Vagina (tissue), 2 donors: ENCODE results near the gene POLG2. TPM values are rescaled to one million over a fixed set of nuclear protein-coding genes. Genes with fewer than 3 reads are reported as not detected.

Experiments used
- DNase-seq, 2 donors: peaks; one replicate each; pipeline ENCODE4 v3.0.0-alpha.2; 2017; ENCODE audit errors: extremely low spot score in 2 of 2
- H3K27ac ChIP-seq: fragments of 200-600 bp; sonication (generic); one replicate; pipeline ENCODE4 v1.5.1; 2019
- H3K27me3 ChIP-seq: fragments of 200-600 bp; sonication (generic); one replicate; pipeline ENCODE4 v1.5.1; 2019
- H3K36me3 ChIP-seq, 2 donors: fragments of 200-600 bp; sonication (generic); one replicate each; pipeline ENCODE4 v1.5.1; 2017 to 2019
- H3K4me1 ChIP-seq: fragments of 200-600 bp; sonication (generic); one replicate; pipeline ENCODE4 v1.5.1; 2019
- H3K4me3 ChIP-seq, 2 donors: fragments of 200-600 bp; sonication (generic); 1 replicate in 1 of 2; 2 replicates in 1 of 2; pipeline ENCODE4 v1.5.1; 2016 to 2019
- H3K9me3 ChIP-seq: fragments of 200-600 bp; sonication (generic); one replicate; pipeline ENCODE4 v1.5.1; 2019
- CTCF ChIP-seq, 3 experiments: fragments of 450-650 bp in 2 of 3; fragments of 200-600 bp in 1 of 3; sonication (generic) in 1 of 3; IDR thresholded peaks; one replicate each; pipeline ENCODE4 v1.5.1; 2017 to 2019; ENCODE audit warnings: antibody characterized with exemption in 3 of 3, mild to moderate bottlenecking in 2 of 3, moderate library complexity in 2 of 3
- POLR2A ChIP-seq, 2 donors: fragments of 450-650 bp; IDR thresholded peaks; one replicate each; pipeline ENCODE4 v1.6.1; 2017; ENCODE audit warnings: antibody characterized with exemption in 2 of 2, mild to moderate bottlenecking in 2 of 2, moderate library complexity in 2 of 2
- POLR2AphosphoS5 ChIP-seq, 2 donors: sonication (generic); formaldehyde crosslinking; IDR thresholded peaks; one replicate each; pipeline ENCODE4 v1.9.0; 2017; ENCODE audit warnings: antibody characterized with exemption in 2 of 2, mild to moderate bottlenecking in 2 of 2, low read depth in 1 of 2; ENCODE audit not compliant: insufficient read depth in 1 of 2
- intact Hi-C: fragments of 100-400 bp; cut with DNase I; formaldehyde crosslinking; loops from one replicate; pipeline ENCODE4 v1.15.1; 2023
- total RNA-seq: library from RNA; depleted of rRNA; stranded (reverse); fragments of >200 nt; gene quantifications from one replicate; pipeline ENCODE4 v1.2.3, GENCODE V29; 2016

The POLG2 gene
- total RNA-seq, 1 donor from 2014 or later: 16.7 TPM

GRCh38 chr17:64500862-64501765 is 4.3 kb upstream of the POLG2 start:
- DNase-seq: no peak
- Histone ChIP-seq H3K27ac (no peak overlapping the region), H3K27me3 (no peaks in the 10 kb centered on the region), H3K9me3 (no peaks in the 10 kb centered on the region), H3K4me1 (peaks cover 76% of the 10 kb centered on the region), H3K4me3 (no peak overlapping the region), H3K36me3 (peaks cover 14 to 73% of the 10 kb centered on the region in 2 donors)
- no peak for TF ChIP-seq CTCF (IDR thresholded peaks at IDR 0.05)
- no peak for TF ChIP-seq POLR2AphosphoS5 (IDR thresholded peaks at IDR 0.05; ENCODE audit: insufficient read depth in 1 of 2, low read depth in 1 of 2)
- TF ChIP-seq POLR2A (IDR thresholded peaks at IDR 0.05): no peak
- intact Hi-C loops: no loop called here

- Histone ChIP-seq H3K4me3 (no peak overlapping the region), H3K9me3 (no peaks in the 10 kb centered on the region), H3K36me3 (peaks cover 14 to 73% of the 10 kb centered on the region in 2 donors), H3K4me1 (peaks cover 83% of the 10 kb centered on the region), H3K27me3 (no peaks in the 10 kb centered on the region), H3K27ac (no peak overlapping the region)
- DNase-seq: no peak
- intact Hi-C loops: no loop called here
- TF ChIP-seq POLR2A (IDR thresholded peaks at IDR 0.05) (no peak), POLR2AphosphoS5 (IDR thresholded peaks at IDR 0.05; ENCODE audit: insufficient read depth in 1 of 2, low read depth in 1 of 2) (no peak), CTCF (IDR thresholded peaks at IDR 0.05) (no peak)
Measured at GRCh38 chr17:64500487-64500859, 3.6 kb upstream of the POLG2 start.

GRCh38 chr17:64499805-64500486 is 3.1 kb upstream of the POLG2 start:
- peaks cover 14 to 73% of the 10 kb centered on the region in 2 donors for H3K36me3 ChIP-seq
- intact Hi-C loops: loop anchor here (10.0 kb wide), 1 partner anchor 195 kb away; no protein-coding TSS in a partner anchor
- no peak overlapping the region for H3K27ac ChIP-seq
- no peaks in the 10 kb centered on the region for H3K9me3 ChIP-seq
- H3K4me3 ChIP-seq: no peak overlapping the region
- DNase-seq: no peak
- H3K4me1 ChIP-seq: peaks cover 88% of the 10 kb centered on the region
- H3K27me3 ChIP-seq: no peaks in the 10 kb centered on the region
- no peak for TF ChIP-seq POLR2A (IDR thresholded peaks at IDR 0.05)
- TF ChIP-seq POLR2AphosphoS5 (IDR thresholded peaks at IDR 0.05; ENCODE audit: insufficient read depth in 1 of 2, low read depth in 1 of 2): no peak
- no peak for TF ChIP-seq CTCF (IDR thresholded peaks at IDR 0.05)

- H3K27me3 ChIP-seq: no peaks in the 10 kb centered on the region
- no peak for TF ChIP-seq CTCF (IDR thresholded peaks at IDR 0.05)
- TF ChIP-seq POLR2AphosphoS5 (IDR thresholded peaks at IDR 0.05; ENCODE audit: insufficient read depth in 1 of 2, low read depth in 1 of 2): no peak
- no peak for TF ChIP-seq POLR2A (IDR thresholded peaks at IDR 0.05)
- intact Hi-C loops: loop anchor here (10.0 kb wide), 1 partner anchor 194 kb away; no protein-coding TSS in a partner anchor
- H3K27ac ChIP-seq: no peak overlapping the region
- H3K9me3 ChIP-seq: no peaks in the 10 kb centered on the region
- H3K36me3 ChIP-seq: peaks cover 14 to 62% of the 10 kb centered on the region in 2 donors
- peaks cover 86% of the 10 kb centered on the region for H3K4me1 ChIP-seq
- DNase-seq: no peak
- H3K4me3 ChIP-seq: no peak overlapping the region
Measured at GRCh38 chr17:64498308-64499203, 1.7 kb upstream of the POLG2 start.
